ENCODE measurements around the gene CRELD1.
A peak's percentile ranks its signal among the peaks of the same experiment; 100 is the strongest.
"Not testable (repeated sequence)": the region's sequence is repeated elsewhere in the genome, so short reads cannot be mapped to it uniquely, and the experiment has no call there.

The CRELD1 gene
- 0.91 to 6.0 (median 2.8) reads per million in 18 experiments for total RNA-seq

GRCh38 chr3:9933561-9934234 is at the start of gene CRELD1:
TSS of gene CRELD1 (plus strand) at chr3:9933834. CDS start at chr3:9934439, 605 bp downstream.
- peak; percentile 97 for DNase-seq

GRCh38 chr3:9884555-9885165 is 49.0 kb upstream of the CRELD1 start:
- DNase-seq: no peak

- no peak for DNase-seq
Observed at GRCh38 chr3:9886328-9886727, 47.3 kb upstream of the CRELD1 start.

GRCh38 chr3:9887480-9887879 is 46.2 kb upstream of the CRELD1 start:
- peak; percentile 12 to 20 for DNase-seq

GRCh38 chr3:9888540-9888939 is 45.1 kb upstream of the CRELD1 start:
- DNase-seq: no peak

GRCh38 chr3:9889405-9889804 is 44.2 kb upstream of the CRELD1 start:
- no peak for DNase-seq

GRCh38 chr3:9890249-9891071 is 43.2 kb upstream of the CRELD1 start, which contains the start of gene JAGN1:
TSS of gene JAGN1 (plus strand) at chr3:9890610. CDS start at chr3:9890723, 113 bp downstream.
- peak; percentile 93 to 96 for DNase-seq

- no peak for DNase-seq
Observed at GRCh38 chr3:9891072-9891622, 42.5 kb upstream of the CRELD1 start.

GRCh38 chr3:9893739-9894138 is 39.9 kb upstream of the CRELD1 start:
- no peak for DNase-seq

GRCh38 chr3:9895715-9896114 is 37.9 kb upstream of the CRELD1 start:
- DNase-seq: not testable (repeated sequence)

GRCh38 chr3:9896755-9897407 is 36.8 kb upstream of the CRELD1 start:
- not testable (repeated sequence) for DNase-seq

- no peak for DNase-seq
Observed at GRCh38 chr3:9897408-9898372, 35.9 kb upstream of the CRELD1 start.

- no peak for DNase-seq
Observed at GRCh38 chr3:9898467-9899241, 35.0 kb upstream of the CRELD1 start.

GRCh38 chr3:9899289-9899791 is 34.3 kb upstream of the CRELD1 start:
- no peak for DNase-seq

- not testable (repeated sequence) for DNase-seq
Observed at GRCh38 chr3:9900965-9901415, 32.6 kb upstream of the CRELD1 start.

- DNase-seq: no peak
Observed at GRCh38 chr3:9901967-9902366, 31.7 kb upstream of the CRELD1 start.

- no peak for DNase-seq
Observed at GRCh38 chr3:9902372-9903237, 31.0 kb upstream of the CRELD1 start, which contains the start of gene IL17RE. TSS of gene IL17RE (plus strand) at chr3:9902848. CDS start at chr3:9902933, 85 bp downstream.

GRCh38 chr3:9903238-9903624 is 30.4 kb upstream of the CRELD1 start:
- peak; percentile 20 to 54 for DNase-seq

GRCh38 chr3:9903904-9904303 is 29.7 kb upstream of the CRELD1 start:
- DNase-seq: no peak

Measured in inflammatory macrophage (primary cell).